ENCODE measurements around the gene INKA2.

GRCh38 chr1:111702504-111703050 is 36.6 kb downstream of the INKA2 start:
- TF ChIP-seq CTCF (IDR thresholded peaks at IDR 0.05; ENCODE audit: low read length) (no peak), EZH2 (optimal IDR thresholded peaks at IDR 0.05; ENCODE audit: low read depth, low read length) (no peak)

Measured in MM.1S (cell line).